Body of pancreas (tissue), 4 donors: ENCODE results near the gene GNG12. TPM values are rescaled to one million over a fixed set of nuclear protein-coding genes. Genes with fewer than 3 reads are reported as not detected.

Source experiments
- ATAC-seq: fragments of 150-250 bp; one replicate; pipeline ENCODE4 v1.9.1; 2016
- DNase-seq, 4 donors: peaks; one replicate each; pipeline ENCODE4 v3.0.0-alpha.2; 2019
- H3K27ac ChIP-seq, 4 donors: fragments of 200-600 bp; sonication (generic); 1 replicate in 3 of 4; 2 replicates in 1 of 4; pipeline versions ENCODE4 v1.5.1 to v1.6.1; 2016 to 2019; ENCODE audit warnings: mild to moderate bottlenecking in 1 of 4, mixed read lengths in 1 of 4, moderate library complexity in 1 of 4
- H3K27me3 ChIP-seq, 2 donors: fragments of 200-600 bp; sonication (generic); one replicate each; pipeline ENCODE4 v1.6.0; 2016; ENCODE audit warnings: mild to moderate bottlenecking in 1 of 2
- H3K36me3 ChIP-seq, 2 donors: fragments of 200-600 bp; sonication (generic); replicated peaks in 1 of 2; 2 replicates each; pipeline ENCODE4 v1.5.1; 2016; ENCODE audit warnings: low read depth in 2 of 2; ENCODE audit not compliant: insufficient read depth in 1 of 2
- H3K4me1 ChIP-seq: fragments of 200-600 bp; sonication (generic); one replicate; pipeline ENCODE4 v1.6.0; 2016
- H3K4me3 ChIP-seq, 2 donors: fragments of 200-600 bp; sonication (generic); 1 replicate in 1 of 2; 2 replicates in 1 of 2; pipeline ENCODE4 v1.5.1; 2016 to 2019
- H3K9me3 ChIP-seq, 3 donors: fragments of 200-600 bp; sonication (generic); 1 replicate in 2 of 3; 2 replicates in 1 of 3; pipeline ENCODE4 v1.5.1; 2016
- POLR2A ChIP-seq, 3 donors: fragments of 450-650 bp; IDR thresholded peaks; one replicate each; pipeline ENCODE4 v1.6.1; 2016; ENCODE audit warnings: antibody characterized with exemption in 3 of 3, mild to moderate bottlenecking in 2 of 3
- WGBS, 2 donors: methylation state at CpG; one replicate each; pipeline ENCODE4 v1.1.5; 2017; 5-methylcytosine and 5-hydroxymethylcytosine counted together
- intact Hi-C: fragments of 100-400 bp; cut with DNase I; formaldehyde crosslinking; loops from one replicate; pipeline ENCODE4 v1.15.1; 2023
- total RNA-seq, 2 donors: library from RNA; depleted of rRNA; stranded (reverse); fragments of >200 nt; gene quantifications; one replicate each; pipeline ENCODE4 v1.1.0, GENCODE V29; 2016
- TF ChIP-seq, protein P1 (sequence below), 7 experiments: fragments of 450-650 bp in 4 of 7; fragments of 200-600 bp in 3 of 7; sonication (generic) in 3 of 7; IDR thresholded peaks; one replicate each; pipeline ENCODE4 v1.5.1; 2016 to 2019; ENCODE audit warnings: antibody characterized with exemption in 7 of 7

GNG12 gene
- total RNA-seq, 2 donors from 2014 or later = 26.4 to 42.3 TPM

GRCh38 chr1:67809887-67810286 lies 23.4 kb downstream of the GNG12 start:
- H3K9me3 ChIP-seq = no peaks in the 10 kb centered on the region
- TF ChIP-seq, protein P1, sequence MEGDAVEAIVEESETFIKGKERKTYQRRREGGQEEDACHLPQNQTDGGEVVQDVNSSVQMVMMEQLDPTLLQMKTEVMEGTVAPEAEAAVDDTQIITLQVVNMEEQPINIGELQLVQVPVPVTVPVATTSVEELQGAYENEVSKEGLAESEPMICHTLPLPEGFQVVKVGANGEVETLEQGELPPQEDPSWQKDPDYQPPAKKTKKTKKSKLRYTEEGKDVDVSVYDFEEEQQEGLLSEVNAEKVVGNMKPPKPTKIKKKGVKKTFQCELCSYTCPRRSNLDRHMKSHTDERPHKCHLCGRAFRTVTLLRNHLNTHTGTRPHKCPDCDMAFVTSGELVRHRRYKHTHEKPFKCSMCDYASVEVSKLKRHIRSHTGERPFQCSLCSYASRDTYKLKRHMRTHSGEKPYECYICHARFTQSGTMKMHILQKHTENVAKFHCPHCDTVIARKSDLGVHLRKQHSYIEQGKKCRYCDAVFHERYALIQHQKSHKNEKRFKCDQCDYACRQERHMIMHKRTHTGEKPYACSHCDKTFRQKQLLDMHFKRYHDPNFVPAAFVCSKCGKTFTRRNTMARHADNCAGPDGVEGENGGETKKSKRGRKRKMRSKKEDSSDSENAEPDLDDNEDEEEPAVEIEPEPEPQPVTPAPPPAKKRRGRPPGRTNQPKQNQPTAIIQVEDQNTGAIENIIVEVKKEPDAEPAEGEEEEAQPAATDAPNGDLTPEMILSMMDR (IDR thresholded peaks at IDR 0.05) = no peak
- TF ChIP-seq POLR2A (IDR thresholded peaks at IDR 0.05) = no peak
- H3K36me3 ChIP-seq = no peaks in the 10 kb centered on the region
- H3K4me1 ChIP-seq = peaks cover 28% of the 10 kb centered on the region
- intact Hi-C loops = no loop called here
- H3K4me3 ChIP-seq = no peak overlapping the region
- H3K27me3 ChIP-seq = no peaks in the 10 kb centered on the region
- H3K27ac ChIP-seq = no peak overlapping the region
- 87 to 91% methylated on average over 4 of the region's 4 CpGs for WGBS, 2 donors
- ATAC-seq = no peak
- no peak for DNase-seq

DNA sequence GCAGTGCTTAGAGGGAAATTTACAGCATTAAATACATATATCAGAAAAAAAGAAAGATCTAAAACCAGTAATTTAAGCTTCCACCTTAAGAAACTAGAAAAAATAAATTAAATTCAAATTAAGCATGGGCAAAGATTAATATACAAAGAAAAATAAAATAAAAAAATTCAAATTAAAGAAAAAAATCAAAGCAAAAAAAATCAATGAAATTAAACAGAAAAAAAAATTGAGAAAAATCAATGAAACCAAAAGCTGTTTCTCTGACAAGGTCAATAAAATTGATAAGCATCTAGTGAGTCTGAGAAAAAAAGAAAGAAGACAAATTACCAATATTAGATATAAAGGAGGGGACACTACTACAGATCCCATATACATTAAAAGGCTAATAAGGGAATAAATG lies 26.0 kb downstream of the GNG12 start:
- Histone ChIP-seq H3K9me3 (no peaks in the 10 kb centered on the region), H3K27ac (no peak overlapping the region), H3K27me3 (no peaks in the 10 kb centered on the region), H3K36me3 (no peaks in the 10 kb centered on the region), H3K4me1 (peaks cover 25% of the 10 kb centered on the region), H3K4me3 (no peak overlapping the region)
- DNase-seq (no peak), ATAC-seq (no peak)
- TF ChIP-seq, protein P1 (IDR thresholded peaks at IDR 0.05) = no peak
- TF ChIP-seq POLR2A (IDR thresholded peaks at IDR 0.05) = no peak
- intact Hi-C loops = no loop called here

GRCh38 chr1:67804710-67805109 lies 28.6 kb downstream of the GNG12 start:
- no peak overlapping the region for H3K27ac ChIP-seq
- H3K9me3 ChIP-seq = no peaks in the 10 kb centered on the region
- H3K27me3 ChIP-seq = no peaks in the 10 kb centered on the region
- ATAC-seq (no peak), DNase-seq (no peak)
- peaks cover 16% of the 10 kb centered on the region for H3K4me1 ChIP-seq
- intact Hi-C loops = no loop called here
- H3K4me3 ChIP-seq = no peak overlapping the region
- no peaks in the 10 kb centered on the region for H3K36me3 ChIP-seq
- WGBS, 2 donors = 34 to 40% methylated on average over 2 of the region's 2 CpGs
- no peak for TF ChIP-seq POLR2A (IDR thresholded peaks at IDR 0.05)
- TF ChIP-seq, protein P1 (IDR thresholded peaks at IDR 0.05) = no peak

GRCh38 chr1:67803380-67804279 lies 29.6 kb downstream of the GNG12 start:
- 63 to 68% methylated on average over 7 of the region's 7 CpGs for WGBS, 2 donors
- H3K27ac ChIP-seq = no peak overlapping the region
- H3K4me1 ChIP-seq = peaks cover 16% of the 10 kb centered on the region

More at GRCh38 chr1:67803380-67804279, 29.6 kb downstream of the GNG12 start:
- no peaks in the 10 kb centered on the region for H3K27me3 ChIP-seq
- TF ChIP-seq, protein P1 (IDR thresholded peaks at IDR 0.05) = no peak
- no peak for TF ChIP-seq POLR2A (IDR thresholded peaks at IDR 0.05)
- H3K4me3 ChIP-seq = no peak overlapping the region
- intact Hi-C loops = no loop called here
- ATAC-seq (no peak), DNase-seq (no peak)
- no peaks in the 10 kb centered on the region for H3K36me3 ChIP-seq
- H3K9me3 ChIP-seq = no peaks in the 10 kb centered on the region
